VCaP (cell line): ENCODE results near the gene IL21R.

Experiments used
- H3K27ac ChIP-seq: fragments of 450-650 bp; 2 replicates; pipeline ENCODE4 v1.5.1; 2017
- CTCF ChIP-seq: fragments of 450-650 bp; conservative IDR thresholded peaks from 2 replicates; pipeline ENCODE4 v1.5.1; 2017; ENCODE audit warnings: mild to moderate bottlenecking, moderate library complexity

IL21R gene

GRCh38 chr16:27377666-27378485 lies 24.1 kb upstream of the IL21R start:
- no peak overlapping the region for H3K27ac ChIP-seq
- TF ChIP-seq CTCF = no peak

GRCh38 chr16:27378871-27379481 lies 23.0 kb upstream of the IL21R start:
- H3K27ac ChIP-seq = no peak overlapping the region
- no peak for TF ChIP-seq CTCF

- no peak for TF ChIP-seq CTCF
- no peak overlapping the region for H3K27ac ChIP-seq
These were observed 22.1 kb upstream of the IL21R start for GRCh38 chr16:27379919-27380318.

GRCh38 chr16:27381236-27381635 lies 20.7 kb upstream of the IL21R start:
- no peak overlapping the region for H3K27ac ChIP-seq
- no peak for TF ChIP-seq CTCF

GRCh38 chr16:27381974-27382855 lies 19.8 kb upstream of the IL21R start:
- no peak for TF ChIP-seq CTCF
- no peak overlapping the region for H3K27ac ChIP-seq

GRCh38 chr16:27383556-27384243 lies 18.3 kb upstream of the IL21R start:
- no peak overlapping the region for H3K27ac ChIP-seq
- TF ChIP-seq CTCF = no peak

- no peak for TF ChIP-seq CTCF
- no peak overlapping the region for H3K27ac ChIP-seq
These were observed 17.5 kb upstream of the IL21R start for GRCh38 chr16:27384425-27384824.
